GM23248 (cell line): Measurements from ENCODE around the gene TDO2.

Experiments used
- EZH2 ChIP-seq: fragments of 200-600 bp; sonication (generic); IDR thresholded peaks from 2 replicates; pipeline ENCODE4 v1.6.1; 2018; ENCODE audit warnings: antibody characterized with exemption, mild to moderate bottlenecking; ENCODE audit not compliant: insufficient read depth, poor library complexity, severe bottlenecking
- EZH2phosphoT487 ChIP-seq: fragments of 200-600 bp; sonication (generic); IDR thresholded peaks from 2 replicates; pipeline ENCODE4 v1.6.1; 2018; ENCODE audit warnings: antibody characterized with exemption, moderate library complexity, mild to moderate bottlenecking, low read depth; ENCODE audit not compliant: insufficient read depth

DNA sequence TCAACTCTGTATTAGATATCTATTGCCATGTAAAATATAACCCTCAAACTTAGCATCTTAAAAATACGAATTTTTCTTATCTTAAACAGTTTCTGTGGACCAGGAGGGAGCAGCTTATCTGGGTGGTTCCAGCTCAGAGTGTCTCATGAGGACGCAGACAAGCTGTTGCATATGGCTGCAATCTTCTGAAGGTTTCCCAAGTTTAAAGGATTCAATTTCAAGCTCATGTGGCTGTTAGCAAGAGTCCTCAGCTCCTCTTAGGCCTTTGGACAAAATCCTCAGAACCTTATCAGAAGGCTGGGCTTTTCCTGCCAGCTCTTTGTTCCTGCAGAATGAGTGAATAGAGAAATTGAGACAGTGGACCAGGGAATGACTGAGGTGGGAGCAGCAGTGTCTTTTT lies 53.0 kb downstream of the TDO2 start:
- TF ChIP-seq EZH2, result no peak
- TF ChIP-seq EZH2phosphoT487, result no peak
